Endothelial cell of umbilical vein (primary cell): Measurements from ENCODE around the gene C5AR1. TPM values are rescaled to one million over a fixed set of nuclear protein-coding genes. Genes with fewer than 3 reads are reported as not detected.

Source experiments
- BruUV-seq: library from RNA; stranded (reverse); fragments of 400-500 nt; replicated peaks from 2 replicates; lab custom pipeline; 2021; lab: Mats Ljungman, UMichigan
- CTCF ChIA-PET: fragments of 300-600, 350-600 bp; sonication (Branson Sonifier 250); formaldehyde crosslinking; loops from one replicate; lab custom pipeline; 2021; ENCODE audit warnings: antibody characterized with exemption, inconsistent platforms; lab: Charles Lee
- POLR2A ChIA-PET: fragments of 300-600, 350-600 bp; sonication (Branson Sonifier 250); formaldehyde crosslinking; loops from one replicate; lab custom pipeline; 2021; ENCODE audit warnings: antibody characterized with exemption, inconsistent platforms; lab: Charles Lee
- DNase-seq: peaks from one replicate; pipeline ENCODE4 v3.0.0-alpha.2; 2011; ENCODE audit warnings: low read depth, low spot score
- FAIRE-seq: peaks from 2 replicates; lab custom pipeline; 2011; peaks lifted over from hg19 to GRCh38; lab: Jason Lieb, UNC
- H2AFZ ChIP-seq: 2 replicates; pipeline ENCODE4 v1.6.0; 2012; ENCODE audit warnings: low read depth, low read length, control low read depth, inconsistent platforms
- H3K27ac ChIP-seq: 2 replicates; pipeline ENCODE4 v1.5.1; 2011; ENCODE audit warnings: low read depth, mild to moderate bottlenecking, control low read depth, low read length, moderate library complexity; ENCODE audit not compliant: insufficient read depth
- H3K27me3 ChIP-seq, 2 experiments: 2 replicates each; pipeline versions ENCODE4 v1.6.0 to v1.6.1; 2011; ENCODE audit warnings: low read length in 2 of 2, mixed read lengths in 1 of 2; ENCODE audit not compliant: control insufficient read depth in 2 of 2, insufficient read depth in 2 of 2
- H3K36me3 ChIP-seq, 2 experiments: 2 replicates in 1 of 2; 3 replicates in 1 of 2; pipeline ENCODE4 v1.5.1; 2011; ENCODE audit warnings: low read length in 2 of 2, mild to moderate bottlenecking in 1 of 2, moderate library complexity in 1 of 2; ENCODE audit not compliant: control insufficient read depth in 2 of 2, insufficient read depth in 2 of 2; ENCODE audit errors: extremely low read depth in 1 of 2
- H3K4me1 ChIP-seq: 3 replicates; pipeline ENCODE4 v1.5.1; 2011; ENCODE audit warnings: mild to moderate bottlenecking, low read length; ENCODE audit not compliant: control insufficient read depth, insufficient read depth; ENCODE audit errors: extremely low read depth
- H3K4me2 ChIP-seq: 2 replicates; pipeline ENCODE4 v1.6.1; 2011; ENCODE audit warnings: low read length, control low read depth, mixed read lengths; ENCODE audit not compliant: insufficient read depth
- H3K4me3 ChIP-seq, 3 experiments: fragments of 200-600 bp in 1 of 3; sonication (generic), shearing (Covaris generic) in 1 of 3; replicated peaks in 1 of 3; 2 replicates each; pipeline ENCODE4 v1.5.1; 2011 to 2016; ENCODE audit warnings: control low read depth in 3 of 3, low read length in 3 of 3, mild to moderate bottlenecking in 2 of 3, inconsistent platforms in 1 of 3, low read depth in 1 of 3, moderate library complexity in 1 of 3; ENCODE audit not compliant: insufficient read depth in 1 of 3
- H3K79me2 ChIP-seq: 2 replicates; pipeline ENCODE4 v1.6.0; 2012; ENCODE audit warnings: low read length, inconsistent platforms; ENCODE audit not compliant: control insufficient read depth, insufficient read depth
- H3K9ac ChIP-seq: replicated peaks from 2 replicates; pipeline ENCODE3; 2011; ENCODE audit warnings: low read length, control low read depth; ENCODE audit not compliant: insufficient read depth; ENCODE audit errors: extremely low read depth
- H3K9me1 ChIP-seq: replicated peaks from 3 replicates; pipeline ENCODE4 v1.6.0; 2011; ENCODE audit warnings: mild to moderate bottlenecking, low read length; ENCODE audit not compliant: control insufficient read depth, insufficient read depth; ENCODE audit errors: extremely low read depth
- H3K9me3 ChIP-seq: replicated peaks from 2 replicates; pipeline ENCODE4 v1.5.1; 2012; ENCODE audit warnings: low read length, inconsistent platforms; ENCODE audit not compliant: control insufficient read depth, insufficient read depth
- H4K20me1 ChIP-seq: replicated peaks from 2 replicates; pipeline ENCODE3; 2011; ENCODE audit warnings: mild to moderate bottlenecking, low read length; ENCODE audit not compliant: control insufficient read depth, insufficient read depth; ENCODE audit errors: extremely low read depth
- CTCF ChIP-seq, 2 donors: IDR thresholded peaks; 1 replicate in 1 of 2; 2 replicates in 1 of 2; pipeline ENCODE4 v1.5.1; 2011; ENCODE audit warnings: low read length in 2 of 2, mild to moderate bottlenecking in 2 of 2, moderate library complexity in 2 of 2, control low read depth in 1 of 2, inconsistent platforms in 1 of 2, low read depth in 1 of 2; ENCODE audit not compliant: insufficient read depth in 1 of 2; ENCODE audit errors: extremely low read depth in 1 of 2
- EZH2 ChIP-seq: IDR thresholded peaks from 2 replicates; pipeline ENCODE4 v1.6.1; 2012; ENCODE audit warnings: borderline replicate concordance, low read depth, mild to moderate bottlenecking, moderate library complexity, low read length, inconsistent platforms; ENCODE audit not compliant: severe bottlenecking
- FOS ChIP-seq: IDR thresholded peaks from 2 replicates; pipeline ENCODE4 v1.6.1; 2011; ENCODE audit warnings: mild to moderate bottlenecking, low read length, moderate library complexity, borderline replicate concordance; ENCODE audit not compliant: insufficient read depth
- GATA2 ChIP-seq: IDR thresholded peaks from 2 replicates; pipeline ENCODE4 v1.7.0; 2011; ENCODE audit warnings: low read depth, mild to moderate bottlenecking, moderate library complexity, mixed read lengths, low read length; ENCODE audit not compliant: insufficient read length, insufficient read depth
- JUN ChIP-seq: IDR thresholded peaks from 2 replicates; pipeline ENCODE4 v1.6.1; 2011; ENCODE audit warnings: borderline replicate concordance, low read depth; ENCODE audit not compliant: insufficient read length, insufficient read depth
- MAX ChIP-seq: IDR thresholded peaks from 2 replicates; pipeline ENCODE4 v1.6.1; 2011; ENCODE audit not compliant: insufficient read depth, insufficient read length
- MYC ChIP-seq: IDR thresholded peaks from one replicate; pipeline ENCODE4 v1.6.1; 2011; ENCODE audit warnings: mild to moderate bottlenecking, low read depth, low read length
- POLR2A ChIP-seq: IDR thresholded peaks from 2 replicates; pipeline ENCODE4 v1.6.1; 2012; ENCODE audit warnings: low read depth, mild to moderate bottlenecking, control low read depth, low read length
- POLR2AphosphoS5 ChIP-seq: IDR thresholded peaks from 2 replicates; pipeline ENCODE4 v1.6.1; 2012; ENCODE audit warnings: low read depth, mild to moderate bottlenecking, control low read depth, low read length, moderate library complexity; ENCODE audit not compliant: insufficient read depth
- dilution Hi-C: fragments of 300-500 bp; cut with MboI; formaldehyde crosslinking; loops from one replicate; pipeline ENCODE4 v1.15.0; 2019; ENCODE audit warnings: low sequenced_read_pairs; ENCODE audit not compliant: extremely low pct_ligation_motif_present
- intact Hi-C: fragments of 100-400 bp; cut with micrococcal nuclease; formaldehyde crosslinking; loops from one replicate; pipeline ENCODE4 v1.10.0; 2022
- polyA plus RNA-seq, 4 experiments: library from polyadenylated mRNA; depleted of rRNA in 3 of 4; stranded (reverse) in 3 of 4; unstranded in 1 of 4; fragments of >200 nt; gene quantifications; 2 replicates each; pipeline versions ENCODE4 v1.2.1 to v1.2.3, GENCODE V29; 2011 to 2012; ENCODE audit warnings: missing spikeins in 1 of 4
- total RNA-seq: library from RNA; stranded (reverse); gene quantifications from 2 replicates; pipeline ENCODE4 v1.2.3, GENCODE V29; 2021

C5AR1 gene
- total and polyA plus RNA-seq, 2 donors (not counting 3 experiments of a cell fraction or from before 2014, with no cell fraction given) = 0.11 to 0.49 TPM

GRCh38 chr19:47330466-47330869, 20.8 kb downstream of the C5AR1 start:
- no peaks in the 10 kb centered on the region for H3K27me3 ChIP-seq
- ChIA-PET CTCF (interaction anchor here (0.8 to 1.7 kb wide), 6 partner anchors 12 to 98 kb away, joined by 3 to 9 read pairs (median 4); partner anchors contain the start of gene DHX34), POLR2A (no interaction called here)
- H3K9ac ChIP-seq = peak overlapping the region; percentile 2
- H3K79me2 ChIP-seq = no peaks in the 10 kb centered on the region
- H4K20me1 ChIP-seq = no peaks in the 10 kb centered on the region
- H3K4me3 ChIP-seq = no peak overlapping the region
- peaks cover 5% of the 10 kb centered on the region for H3K4me1 ChIP-seq
- peak overlapping the region; percentile 93 for H2AFZ ChIP-seq
- intact Hi-C loops (no loop called here), dilution Hi-C loops (no loop called here)
- DNase-seq (peak; percentile 70), FAIRE-seq (peak; percentile 82)
- H3K27ac ChIP-seq = peak overlapping the region; percentile 39
- H3K9me1 ChIP-seq = no peaks in the 10 kb centered on the region
- H3K4me2 ChIP-seq = peak overlapping the region; percentile 83
- TF ChIP-seq JUN (no peak), CTCF (IDR thresholded peaks at IDR 0.05; ENCODE audit: extremely low read depth in 1 of 2, insufficient read depth in 1 of 2, low read depth in 1 of 2, low read length in 2 of 2) (no peak), MYC (no peak), MAX (no peak), GATA2 (no peak), POLR2A (no peak), EZH2 (no peak), FOS (no peak), POLR2AphosphoS5 (no peak)
- no peaks in the 10 kb centered on the region for H3K36me3 ChIP-seq
- H3K9me3 ChIP-seq = no peaks in the 10 kb centered on the region
- no TSS peak for BruUV-seq
